Measurements from ENCODE around the gene TP53BP2.

TP53BP2 gene

DNA sequence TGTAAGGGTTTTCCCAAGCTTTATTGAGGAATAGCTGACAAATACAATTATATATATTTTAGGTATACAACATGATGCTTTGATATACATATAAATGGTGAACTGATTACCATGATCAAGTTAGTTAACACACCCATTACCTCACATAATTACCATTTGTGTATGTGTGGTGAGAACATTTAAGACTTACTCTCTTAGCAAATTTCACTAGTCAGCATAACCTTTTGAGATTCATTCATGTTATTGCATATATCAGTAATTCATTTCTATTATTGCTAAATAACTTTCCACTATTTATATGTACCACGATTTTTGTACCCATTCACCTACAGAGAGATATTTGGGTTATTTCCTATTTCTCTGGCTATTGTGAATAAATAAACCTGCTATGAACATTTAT, 16.2 kb upstream of the TP53BP2 start:
- TF ChIP-seq, protein P1, sequence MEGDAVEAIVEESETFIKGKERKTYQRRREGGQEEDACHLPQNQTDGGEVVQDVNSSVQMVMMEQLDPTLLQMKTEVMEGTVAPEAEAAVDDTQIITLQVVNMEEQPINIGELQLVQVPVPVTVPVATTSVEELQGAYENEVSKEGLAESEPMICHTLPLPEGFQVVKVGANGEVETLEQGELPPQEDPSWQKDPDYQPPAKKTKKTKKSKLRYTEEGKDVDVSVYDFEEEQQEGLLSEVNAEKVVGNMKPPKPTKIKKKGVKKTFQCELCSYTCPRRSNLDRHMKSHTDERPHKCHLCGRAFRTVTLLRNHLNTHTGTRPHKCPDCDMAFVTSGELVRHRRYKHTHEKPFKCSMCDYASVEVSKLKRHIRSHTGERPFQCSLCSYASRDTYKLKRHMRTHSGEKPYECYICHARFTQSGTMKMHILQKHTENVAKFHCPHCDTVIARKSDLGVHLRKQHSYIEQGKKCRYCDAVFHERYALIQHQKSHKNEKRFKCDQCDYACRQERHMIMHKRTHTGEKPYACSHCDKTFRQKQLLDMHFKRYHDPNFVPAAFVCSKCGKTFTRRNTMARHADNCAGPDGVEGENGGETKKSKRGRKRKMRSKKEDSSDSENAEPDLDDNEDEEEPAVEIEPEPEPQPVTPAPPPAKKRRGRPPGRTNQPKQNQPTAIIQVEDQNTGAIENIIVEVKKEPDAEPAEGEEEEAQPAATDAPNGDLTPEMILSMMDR (IDR thresholded peaks at IDR 0.05; ENCODE audit: insufficient read depth, low read length) = no peak
- TF ChIP-seq GABPA (IDR thresholded peaks at IDR 0.05; ENCODE audit: low read depth) = no peak
- DNase-seq (ENCODE audit: low read depth in 1 of 2, low spot score in 1 of 2) = no peak
- H3K27ac ChIP-seq (replicated peaks) = no peak overlapping the region

DNA sequence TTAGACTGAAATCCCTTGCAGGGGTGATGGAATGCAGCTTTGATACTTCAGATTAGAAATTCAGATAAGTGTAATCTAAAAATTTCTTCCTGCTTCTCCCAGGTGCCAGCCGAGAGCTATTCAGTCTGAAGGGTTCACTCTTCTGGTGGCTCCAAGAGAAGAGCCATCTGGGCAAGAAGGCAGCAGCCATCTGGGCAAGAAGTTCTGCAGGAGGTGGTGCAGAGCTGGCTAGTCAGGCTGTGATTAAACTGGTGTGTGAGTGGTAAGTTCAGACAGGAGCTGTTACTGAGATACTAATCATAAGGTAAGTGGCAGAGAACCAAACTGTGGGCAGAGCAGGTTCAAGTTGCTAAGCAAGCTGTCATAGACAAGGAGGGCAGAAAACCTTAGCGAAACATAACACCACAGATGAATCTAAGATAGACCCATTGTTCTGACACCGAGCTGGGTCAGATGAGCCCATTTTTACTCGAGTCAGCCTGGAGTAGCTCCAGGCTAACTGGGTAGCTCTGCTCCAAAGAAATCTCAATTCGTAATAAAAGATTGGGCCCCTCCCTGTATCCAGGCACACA, 14.4 kb upstream of the TP53BP2 start:
- no peak for TF ChIP-seq POLR2AphosphoS5 (IDR thresholded peaks at IDR 0.05; ENCODE audit: low read depth)
- no peak for TF ChIP-seq GABPA (IDR thresholded peaks at IDR 0.05; ENCODE audit: low read depth)
- no peak for TF ChIP-seq SPI1 (IDR thresholded peaks at IDR 0.05; ENCODE audit: borderline replicate concordance, low read depth)
- TF ChIP-seq, protein P2, sequence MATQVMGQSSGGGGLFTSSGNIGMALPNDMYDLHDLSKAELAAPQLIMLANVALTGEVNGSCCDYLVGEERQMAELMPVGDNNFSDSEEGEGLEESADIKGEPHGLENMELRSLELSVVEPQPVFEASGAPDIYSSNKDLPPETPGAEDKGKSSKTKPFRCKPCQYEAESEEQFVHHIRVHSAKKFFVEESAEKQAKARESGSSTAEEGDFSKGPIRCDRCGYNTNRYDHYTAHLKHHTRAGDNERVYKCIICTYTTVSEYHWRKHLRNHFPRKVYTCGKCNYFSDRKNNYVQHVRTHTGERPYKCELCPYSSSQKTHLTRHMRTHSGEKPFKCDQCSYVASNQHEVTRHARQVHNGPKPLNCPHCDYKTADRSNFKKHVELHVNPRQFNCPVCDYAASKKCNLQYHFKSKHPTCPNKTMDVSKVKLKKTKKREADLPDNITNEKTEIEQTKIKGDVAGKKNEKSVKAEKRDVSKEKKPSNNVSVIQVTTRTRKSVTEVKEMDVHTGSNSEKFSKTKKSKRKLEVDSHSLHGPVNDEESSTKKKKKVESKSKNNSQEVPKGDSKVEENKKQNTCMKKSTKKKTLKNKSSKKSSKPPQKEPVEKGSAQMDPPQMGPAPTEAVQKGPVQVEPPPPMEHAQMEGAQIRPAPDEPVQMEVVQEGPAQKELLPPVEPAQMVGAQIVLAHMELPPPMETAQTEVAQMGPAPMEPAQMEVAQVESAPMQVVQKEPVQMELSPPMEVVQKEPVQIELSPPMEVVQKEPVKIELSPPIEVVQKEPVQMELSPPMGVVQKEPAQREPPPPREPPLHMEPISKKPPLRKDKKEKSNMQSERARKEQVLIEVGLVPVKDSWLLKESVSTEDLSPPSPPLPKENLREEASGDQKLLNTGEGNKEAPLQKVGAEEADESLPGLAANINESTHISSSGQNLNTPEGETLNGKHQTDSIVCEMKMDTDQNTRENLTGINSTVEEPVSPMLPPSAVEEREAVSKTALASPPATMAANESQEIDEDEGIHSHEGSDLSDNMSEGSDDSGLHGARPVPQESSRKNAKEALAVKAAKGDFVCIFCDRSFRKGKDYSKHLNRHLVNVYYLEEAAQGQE (IDR thresholded peaks at IDR 0.05; ENCODE audit: insufficient replicate concordance, low read depth) = no peak
- TF ChIP-seq, protein P1 (IDR thresholded peaks at IDR 0.05; ENCODE audit: insufficient read depth, low read length) = no peak
- Histone ChIP-seq H3K27me3 (ENCODE audit: insufficient read depth, poor library complexity, severe bottlenecking) (no peaks in the 10 kb centered on the region), H3K27ac (replicated peaks) (no peak overlapping the region), H3K4me3 (replicated peaks; ENCODE audit: insufficient read depth, low read length) (no peak overlapping the region)
- no peak for DNase-seq (ENCODE audit: low read depth in 1 of 2, low spot score in 1 of 2)

More for the DNA sequence above, 16.2 kb upstream of the TP53BP2 start:
- H3K27me3 ChIP-seq (ENCODE audit: insufficient read depth, poor library complexity, severe bottlenecking) = no peaks in the 10 kb centered on the region
- H3K4me3 ChIP-seq (replicated peaks; ENCODE audit: insufficient read depth, low read length) = no peak overlapping the region

DNA sequence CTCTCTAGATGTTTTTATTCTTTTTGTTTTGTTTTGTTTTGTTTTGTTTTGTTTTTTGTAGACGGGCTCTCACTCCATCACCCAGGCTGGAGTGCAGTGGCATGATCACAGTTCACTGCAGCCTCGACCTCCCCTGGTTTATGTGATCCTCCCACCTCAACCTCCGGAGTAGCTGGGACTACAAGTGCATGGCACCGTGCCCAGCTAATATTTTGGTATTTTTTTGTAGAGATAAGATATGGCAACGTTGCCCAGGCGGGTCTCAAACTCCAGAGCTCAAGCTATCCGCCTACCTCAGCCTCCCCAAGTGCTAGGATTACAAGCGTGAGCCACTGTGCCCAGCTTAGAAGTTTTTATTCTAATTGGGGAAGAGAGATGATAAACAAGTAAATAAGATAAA, 13.3 kb upstream of the TP53BP2 start:
- Histone ChIP-seq H3K27me3 (ENCODE audit: insufficient read depth, poor library complexity, severe bottlenecking) (no peaks in the 10 kb centered on the region), H3K4me3 (replicated peaks; ENCODE audit: insufficient read depth, low read length) (no peak overlapping the region), H3K27ac (replicated peaks) (no peak overlapping the region)
- no peak for DNase-seq (ENCODE audit: low read depth in 1 of 2, low spot score in 1 of 2)
- TF ChIP-seq, protein P2 (IDR thresholded peaks at IDR 0.05; ENCODE audit: insufficient replicate concordance, low read depth) = no peak
- TF ChIP-seq, protein P1 (IDR thresholded peaks at IDR 0.05; ENCODE audit: insufficient read depth, low read length) = no peak
- TF ChIP-seq SPI1 (IDR thresholded peaks at IDR 0.05; ENCODE audit: borderline replicate concordance, low read depth) (no peak), GABPA (IDR thresholded peaks at IDR 0.05; ENCODE audit: low read depth) (no peak), POLR2AphosphoS5 (IDR thresholded peaks at IDR 0.05; ENCODE audit: low read depth) (no peak)

DNA sequence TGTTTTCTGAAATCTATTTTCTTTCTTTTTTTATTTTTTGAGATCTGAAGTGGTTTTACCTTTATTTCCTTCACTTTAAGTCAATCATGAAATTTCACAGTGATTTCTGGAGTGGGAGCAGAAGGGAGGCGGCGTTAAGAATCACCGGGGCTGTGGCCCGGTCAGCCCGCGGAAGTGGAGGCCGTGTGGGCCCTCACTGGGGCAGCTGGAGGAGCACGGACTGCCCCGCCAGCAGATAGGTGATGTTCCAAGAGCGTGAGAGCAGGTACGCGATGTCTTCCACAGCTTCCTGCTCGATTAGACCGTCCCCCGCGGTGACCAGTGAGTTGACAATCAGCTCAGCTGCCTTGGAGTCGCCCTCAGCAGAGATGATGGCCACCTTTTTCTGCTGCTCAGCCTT, 10.6 kb upstream of the TP53BP2 start:
- TF ChIP-seq GABPA (IDR thresholded peaks at IDR 0.05; ENCODE audit: low read depth) (no peak), POLR2AphosphoS5 (IDR thresholded peaks at IDR 0.05; ENCODE audit: low read depth) (no peak), SPI1 (IDR thresholded peaks at IDR 0.05; ENCODE audit: borderline replicate concordance, low read depth) (no peak)
- TF ChIP-seq, protein P2 (IDR thresholded peaks at IDR 0.05; ENCODE audit: insufficient replicate concordance, low read depth) = no peak
- TF ChIP-seq, protein P1 (IDR thresholded peaks at IDR 0.05; ENCODE audit: insufficient read depth, low read length) = no peak
- no peak overlapping the region for H3K4me3 ChIP-seq (replicated peaks; ENCODE audit: insufficient read depth, low read length)
- DNase-seq (ENCODE audit: low read depth in 1 of 2, low spot score in 1 of 2) = no peak
- H3K27ac ChIP-seq (replicated peaks) = no peak overlapping the region
- no peaks in the 10 kb centered on the region for H3K27me3 ChIP-seq (ENCODE audit: insufficient read depth, poor library complexity, severe bottlenecking)
